Ramos (cell line): ENCODE data around the gene FASN.

Experiments used
- in situ Hi-C: fragments of 300-500 bp; cut with MboI; formaldehyde crosslinking; loops from one replicate; pipeline ENCODE4 v1.14.3; 2022; ENCODE audit warnings: low sequenced_read_pairs; ENCODE audit not compliant: unreplicated experiment

FASN gene

GRCh38 chr17:82031885-82032627, 66.0 kb downstream of the FASN start:
- in situ Hi-C loops = loop anchor here (5.0 kb wide), 1 partner anchor 125 kb away; no protein-coding TSS in a partner anchor

GRCh38 chr17:82031303-82031884, 66.6 kb downstream of the FASN start, which contains the start of gene RAC3:
TSS of gene RAC3 (plus strand) at chr17:82031678. CDS start at chr17:82031762, 84 bp downstream.
- in situ Hi-C loops = loop anchor here (5.0 kb wide), 1 partner anchor 126 kb away; no protein-coding TSS in a partner anchor

DNA sequence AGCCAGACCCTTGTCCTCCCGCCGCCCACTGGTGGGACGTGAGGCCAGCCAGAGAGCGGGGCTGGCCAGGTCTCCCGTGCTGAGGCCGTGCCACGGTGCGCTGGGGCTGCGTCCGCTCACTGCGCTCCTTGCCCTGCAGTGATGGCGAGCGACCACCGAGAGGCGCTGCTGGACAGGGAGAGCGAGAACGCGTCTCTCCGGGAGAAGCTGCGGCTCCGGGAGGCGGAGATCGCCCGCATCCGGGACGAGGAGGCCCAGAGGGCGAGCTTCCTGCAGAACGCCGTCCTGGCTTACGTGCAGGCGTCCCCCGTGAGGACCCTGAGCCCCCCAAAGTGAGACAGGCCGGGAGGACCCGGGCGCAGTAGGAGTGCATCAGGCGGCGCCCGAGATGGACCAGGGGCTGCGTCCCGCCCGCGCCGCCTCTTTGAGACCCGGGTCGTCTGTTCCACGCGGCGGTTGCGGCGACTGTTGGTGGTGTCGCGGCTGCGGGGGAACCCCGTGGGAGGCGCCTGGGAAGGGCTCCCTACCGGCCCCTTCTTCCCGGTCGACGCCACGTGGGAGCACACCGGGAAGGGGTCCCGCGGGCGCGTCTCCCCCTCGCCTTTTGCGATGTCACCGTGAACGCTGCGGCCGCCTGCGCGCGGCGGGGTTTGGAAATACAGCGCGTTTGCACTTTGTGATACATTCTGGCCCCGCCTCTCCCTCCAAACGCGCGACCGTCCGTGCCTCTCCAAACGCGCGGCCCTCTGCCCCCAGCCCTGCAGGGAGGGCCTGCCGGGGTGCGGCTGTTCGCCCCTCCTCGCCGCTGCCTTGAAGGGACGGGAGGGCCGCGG, 67.3 kb downstream of the FASN start:
- in situ Hi-C loops = loop anchor here (5.0 kb wide), 1 partner anchor 127 kb away; no protein-coding TSS in a partner anchor

DNA sequence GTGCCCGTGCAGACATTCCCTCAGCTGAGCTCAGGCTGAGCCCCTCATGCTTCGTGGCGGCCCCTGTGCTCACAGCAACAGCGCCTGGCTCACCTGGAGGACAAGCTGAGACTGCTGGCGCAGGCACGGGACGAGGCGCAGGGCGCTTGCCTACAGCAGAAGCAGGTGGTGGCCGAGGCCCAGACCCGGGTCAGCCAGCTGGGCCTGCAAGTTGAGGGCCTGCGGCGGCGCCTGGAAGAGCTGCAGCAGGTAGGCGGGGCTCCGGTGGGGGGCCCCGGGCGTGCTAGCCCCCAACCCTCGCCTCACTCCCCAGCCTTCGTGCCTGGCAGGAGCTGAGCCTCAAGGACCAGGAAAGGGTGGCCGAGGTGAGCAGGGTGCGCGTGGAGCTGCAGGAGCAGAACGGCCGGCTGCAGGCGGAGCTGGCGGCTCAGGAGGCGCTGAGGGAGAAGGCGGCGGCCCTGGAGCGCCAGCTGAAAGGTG, 68.0 kb downstream of the FASN start:
- in situ Hi-C loops = loop anchor here (5.0 kb wide), 1 partner anchor 127 kb away; no protein-coding TSS in a partner anchor

DNA sequence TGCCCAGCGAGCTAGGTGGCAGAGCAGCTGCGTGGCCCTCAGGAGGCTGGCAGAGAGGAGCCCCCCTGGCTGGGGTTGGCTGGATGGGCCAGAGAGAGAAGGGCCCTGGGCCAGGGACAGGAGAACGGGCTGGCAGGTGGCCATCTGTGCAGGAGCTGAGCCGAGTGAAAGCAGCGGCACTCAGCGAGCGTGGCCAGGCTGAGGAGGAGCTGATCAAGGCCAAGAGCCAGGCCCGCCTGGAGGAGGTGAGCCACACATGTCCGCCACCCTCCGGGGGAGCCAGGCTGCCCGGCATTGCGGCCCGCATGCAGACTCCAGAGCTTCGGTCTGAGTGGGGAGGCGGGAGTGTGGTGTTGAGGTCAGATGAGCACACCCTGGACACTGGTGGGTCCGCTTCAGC, 68.6 kb downstream of the FASN start:
- in situ Hi-C loops = no loop called here

DNA sequence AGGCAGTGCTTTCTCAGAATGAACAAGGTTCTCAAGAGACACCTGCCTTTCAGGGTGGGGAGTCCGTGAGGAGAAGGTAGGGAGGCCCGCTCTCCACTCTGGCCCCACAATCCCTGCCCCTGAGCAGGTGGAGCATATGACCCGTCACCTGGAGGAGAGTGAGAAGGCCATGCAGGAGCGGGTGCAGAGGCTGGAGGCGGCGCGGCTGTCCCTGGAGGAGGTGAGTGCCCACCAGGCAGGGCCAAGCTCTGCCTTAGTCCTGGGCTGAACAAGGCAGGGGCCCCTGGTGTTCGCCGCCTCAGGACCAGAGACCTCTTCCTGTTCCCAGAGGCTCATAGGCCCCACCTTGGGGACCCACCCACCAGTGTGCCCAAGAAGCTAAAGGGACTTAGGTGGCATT, 69.1 kb downstream of the FASN start:
- in situ Hi-C loops = no loop called here
